ENCODE results near the gene LBX2.

DNA sequence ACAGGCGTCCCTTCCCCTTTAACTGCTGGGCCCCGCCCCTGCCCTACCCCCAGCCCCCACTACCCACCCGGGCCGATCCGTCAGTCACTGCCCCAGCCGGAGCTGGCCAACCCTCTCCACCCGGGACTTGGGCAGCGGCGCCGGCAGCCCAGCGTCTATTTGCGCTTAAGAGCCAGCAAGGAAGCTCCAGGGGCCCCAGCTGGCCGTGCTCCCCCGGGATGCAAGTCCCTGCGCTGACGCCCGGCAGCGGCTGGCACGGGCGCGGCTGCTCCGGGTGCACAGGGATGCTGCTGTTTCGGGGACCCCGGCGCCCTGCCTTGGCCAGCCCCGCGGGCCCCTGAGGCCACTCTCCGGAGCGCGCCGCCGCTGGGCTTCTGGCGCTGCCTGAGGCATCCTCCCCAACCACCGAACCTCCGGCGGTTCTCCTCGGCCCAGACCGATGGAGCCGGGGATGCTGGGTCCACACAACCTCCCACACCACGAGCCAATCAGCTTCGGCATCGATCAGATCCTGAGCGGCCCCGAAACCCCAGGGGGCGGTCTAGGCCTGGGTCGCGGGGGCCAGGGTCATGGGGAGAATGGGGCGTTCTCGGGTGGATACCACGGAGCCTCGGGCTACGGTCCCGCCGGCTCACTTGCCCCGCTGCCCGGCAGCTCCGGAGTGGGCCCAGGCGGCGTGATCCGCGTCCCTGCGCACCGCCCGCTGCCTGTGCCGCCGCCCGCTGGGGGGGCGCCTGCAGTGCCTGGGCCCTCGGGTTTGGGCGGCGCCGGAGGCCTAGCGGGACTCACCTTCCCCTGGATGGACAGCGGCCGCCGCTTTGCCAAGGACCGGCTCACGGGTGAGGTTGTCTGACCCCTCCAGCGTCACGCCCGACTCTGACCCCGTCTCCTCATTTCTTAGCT, 15.2 kb upstream of the LBX2 start, which contains the start of gene TLX2:
- TF ChIP-seq CTCF (IDR thresholded peaks at IDR 0.05) (no peak), POLR2AphosphoS5 (IDR thresholded peaks at IDR 0.05) (no peak), POLR2A (IDR thresholded peaks at IDR 0.05) (no peak)

All from transverse colon (tissue), 4 donors.